NCI-H1436 (cell line): ENCODE results near the gene NOM1.

ENCODE experiments used
- DNase-seq: peaks from one replicate; lab custom pipeline; 2025; lab: John Stamatoyannopoulos, UW

Gene NOM1

DNA sequence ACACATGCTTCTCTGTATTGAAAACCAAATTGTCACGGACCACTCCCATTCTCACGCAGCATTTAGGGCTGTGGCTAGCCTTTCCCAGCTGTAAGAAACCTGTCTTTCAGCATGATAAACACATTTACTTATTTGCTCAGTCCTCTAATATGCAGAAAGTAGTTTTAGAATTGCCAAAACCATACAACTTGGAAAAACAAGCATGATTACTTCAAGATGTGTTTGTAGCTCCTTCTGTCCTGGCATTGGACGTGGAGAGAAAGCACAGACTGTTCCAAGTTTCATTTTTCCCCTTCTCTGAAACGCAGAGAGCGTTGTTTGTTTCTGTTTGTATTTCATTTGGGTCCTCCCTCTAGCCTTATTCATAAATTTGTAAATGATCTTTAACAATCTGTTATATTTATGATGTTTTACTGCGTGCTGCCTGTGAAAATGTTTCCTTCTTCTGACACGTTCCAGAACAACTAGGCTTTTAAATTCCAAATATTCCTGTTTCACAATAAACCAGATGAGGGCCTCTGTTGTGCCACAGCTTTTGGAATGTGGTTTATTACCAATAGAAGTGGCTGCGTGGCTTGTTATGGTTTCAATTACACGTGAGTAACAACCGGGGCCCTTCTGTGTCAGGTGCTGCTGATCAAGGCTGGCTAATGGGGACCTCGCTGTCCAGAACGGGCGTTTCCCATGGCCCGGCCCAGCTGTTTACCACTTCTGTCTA, 34.8 kb downstream of the NOM1 start:
- DNase-seq: no peak

DNA sequence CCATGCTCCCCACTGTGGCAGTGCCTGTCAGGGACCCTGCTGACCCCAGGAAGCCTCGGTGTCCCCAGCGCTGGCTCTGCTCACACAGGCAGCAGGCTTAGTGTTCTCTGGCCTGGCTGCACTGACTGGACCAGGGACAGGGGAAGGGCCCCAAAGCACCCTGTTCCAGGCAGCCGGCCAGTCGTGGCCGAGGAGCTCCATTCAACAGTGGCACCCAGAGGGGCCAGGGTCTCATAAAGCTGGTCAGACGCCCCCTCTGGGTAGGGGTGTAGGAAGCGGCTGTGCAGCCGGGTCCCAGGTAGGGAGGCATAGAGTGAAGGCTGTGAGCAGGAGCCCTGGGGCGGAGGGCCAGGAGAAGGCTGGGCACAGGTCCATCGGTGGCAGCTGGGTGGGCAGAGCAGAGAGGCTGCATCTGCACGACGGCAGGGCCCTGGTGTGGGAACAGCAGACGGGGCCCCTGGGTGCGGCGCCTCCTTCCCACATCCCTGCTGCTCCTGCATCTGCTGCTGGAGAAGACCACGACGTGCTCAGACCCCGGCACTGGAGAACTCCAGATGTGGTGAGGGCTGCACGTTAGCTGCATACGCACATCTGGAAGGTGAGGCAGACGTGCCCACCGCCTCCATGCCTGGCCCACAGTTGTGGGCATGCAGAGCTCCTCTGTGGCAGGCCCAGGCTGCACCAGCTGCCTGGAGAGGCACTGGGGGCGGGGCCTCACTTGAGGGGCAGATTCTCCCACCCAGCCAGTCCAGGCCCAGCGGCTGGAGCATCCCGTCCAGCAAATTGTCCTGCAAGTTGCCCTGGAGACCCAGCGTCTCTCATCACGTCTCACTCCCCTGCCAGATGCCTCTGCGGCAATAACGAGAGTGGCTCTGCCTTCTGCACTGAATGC, 35.8 kb downstream of the NOM1 start:
- DNase-seq: no peak

DNA sequence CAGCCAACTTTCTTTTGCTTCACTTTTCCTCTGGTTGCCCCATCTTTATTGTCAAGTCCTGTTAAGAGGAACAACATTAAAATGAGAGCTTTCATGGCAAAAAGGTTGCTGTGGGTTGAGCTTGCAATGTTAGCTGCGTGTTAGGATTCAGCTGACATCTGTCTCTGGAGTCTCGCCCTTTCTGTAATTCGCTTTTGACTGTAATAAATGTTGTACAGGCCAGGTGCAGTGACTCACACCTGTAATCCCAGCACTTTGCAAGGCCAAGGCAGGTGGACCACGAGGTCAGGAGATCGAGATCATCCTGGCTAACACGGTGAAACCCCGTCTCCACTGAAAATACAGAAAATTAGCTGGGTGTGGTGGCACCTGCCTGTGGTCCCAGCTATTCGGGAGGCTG, 36.9 kb downstream of the NOM1 start:
- DNase-seq: no peak

DNA sequence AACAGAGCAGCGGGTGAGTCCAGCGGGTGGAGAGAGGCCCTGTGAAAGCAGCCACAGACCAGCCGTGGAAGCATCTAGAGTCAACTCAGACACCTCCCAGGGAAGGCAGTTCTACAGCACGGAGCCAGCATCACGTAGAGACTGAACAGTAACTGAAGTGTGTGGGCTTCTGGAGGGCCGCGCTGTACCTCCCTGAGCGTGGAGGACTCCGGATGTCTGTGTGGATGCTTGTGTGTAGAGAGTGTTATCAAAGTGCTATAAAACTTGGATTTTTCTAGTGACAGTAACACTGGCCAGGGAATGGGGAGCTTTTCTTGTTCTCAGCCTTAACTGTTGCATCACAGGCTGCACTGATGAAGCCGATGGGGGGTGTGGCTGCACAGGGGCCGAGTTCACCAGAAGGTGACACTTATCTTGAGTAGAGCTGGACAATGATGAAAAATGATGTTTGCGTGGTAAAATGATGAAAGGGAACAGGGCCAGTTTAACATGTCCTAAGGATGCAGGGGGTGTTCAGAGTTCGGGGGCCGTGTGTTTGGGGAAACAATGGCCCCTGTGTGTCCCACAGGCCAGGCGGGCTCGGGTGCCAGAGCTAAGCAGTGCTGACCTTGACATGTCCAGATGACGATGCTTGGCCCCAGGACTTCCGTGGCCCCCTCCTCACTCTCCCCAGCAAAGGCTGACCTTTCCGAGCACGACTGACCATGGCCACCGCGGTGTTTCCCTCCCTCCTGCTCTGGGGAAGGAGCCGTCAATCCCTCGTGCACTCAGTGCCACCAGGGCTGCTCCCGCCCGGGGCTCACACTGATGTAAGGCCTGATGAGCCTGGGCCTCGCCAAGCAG, 39.1 kb downstream of the NOM1 start:
- no peak for DNase-seq

DNA sequence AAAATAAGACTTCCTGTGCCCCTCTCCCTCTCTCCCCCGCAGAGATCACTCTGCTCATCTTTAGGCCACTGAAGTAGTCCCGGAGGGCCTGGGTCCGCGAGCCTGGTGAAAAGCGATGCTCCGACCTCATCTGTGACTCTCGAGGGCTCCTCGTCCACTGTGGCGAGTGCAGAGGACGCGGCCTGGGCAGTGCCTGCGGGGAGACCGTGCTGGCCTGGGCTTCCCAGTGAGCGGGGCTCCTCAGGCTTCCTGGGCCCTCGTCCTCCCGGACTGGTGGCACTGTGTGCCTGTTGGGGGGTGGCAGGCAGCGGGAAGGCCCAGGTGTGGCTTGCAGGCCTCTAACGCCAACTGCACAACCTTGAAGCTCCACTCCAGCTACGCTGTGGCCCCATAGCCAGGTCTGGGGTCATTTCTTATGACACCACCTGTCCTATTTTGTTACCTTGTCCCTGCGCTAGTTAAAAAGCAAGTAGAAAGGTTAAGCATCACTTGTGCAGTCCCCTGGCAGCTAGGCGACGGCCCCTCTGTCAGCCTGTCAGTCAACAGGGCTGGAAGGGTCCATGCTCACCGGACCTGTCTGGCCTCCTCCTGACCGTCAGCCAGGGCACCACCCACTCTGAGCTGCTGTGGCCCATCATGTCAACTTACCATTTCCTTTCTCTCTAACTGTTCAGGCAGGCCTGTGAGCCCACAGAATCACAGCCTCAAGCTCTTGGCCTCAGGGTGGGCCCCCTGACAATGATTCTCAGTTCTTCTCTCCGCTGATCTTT, 40.4 kb downstream of the NOM1 start:
- DNase-seq: no peak

DNA sequence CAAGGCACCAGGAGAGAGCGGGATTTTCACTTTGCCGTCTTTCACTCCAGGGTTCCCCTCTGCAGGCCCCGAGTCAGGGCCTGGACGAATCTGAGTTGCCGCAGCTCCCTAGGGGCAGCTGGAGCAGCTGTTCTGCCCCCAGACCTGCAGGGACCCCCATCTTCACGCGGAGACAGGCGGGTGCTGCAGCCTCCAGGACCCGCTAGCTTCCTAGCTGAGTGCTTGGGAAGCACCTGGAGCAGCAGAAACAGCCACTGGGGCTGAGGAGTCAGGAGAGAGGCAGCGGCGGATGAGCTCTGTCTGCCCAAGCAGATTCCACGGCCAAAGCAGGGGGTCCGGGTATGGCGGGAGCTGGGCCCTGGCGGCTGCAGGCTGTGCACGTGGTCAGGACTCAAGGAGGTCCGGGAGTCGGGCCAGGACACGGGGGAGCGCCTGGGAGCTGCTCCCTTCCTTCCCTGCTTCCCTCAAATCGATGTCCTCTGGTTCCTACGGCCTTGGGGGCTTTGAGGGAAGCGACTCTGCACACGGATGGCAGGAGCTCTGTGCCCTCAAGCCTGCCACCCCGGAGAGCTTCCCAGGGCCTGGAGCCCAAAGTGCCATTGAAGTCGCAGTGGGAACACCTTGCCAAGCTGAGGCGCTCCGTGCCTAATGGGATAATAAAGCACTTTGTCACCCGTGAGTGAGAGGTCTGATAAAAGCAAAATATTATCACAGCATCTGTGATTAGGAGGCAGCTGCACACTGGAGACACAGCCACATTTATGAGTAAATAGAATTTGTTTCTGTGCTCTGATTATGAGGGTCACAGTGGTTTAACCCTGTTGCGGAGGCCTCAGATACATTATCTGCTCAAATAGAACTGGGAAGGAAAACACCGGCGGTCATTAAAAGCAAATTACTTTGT, 43.8 kb downstream of the NOM1 start:
- peak; percentile 49 for DNase-seq

DNA sequence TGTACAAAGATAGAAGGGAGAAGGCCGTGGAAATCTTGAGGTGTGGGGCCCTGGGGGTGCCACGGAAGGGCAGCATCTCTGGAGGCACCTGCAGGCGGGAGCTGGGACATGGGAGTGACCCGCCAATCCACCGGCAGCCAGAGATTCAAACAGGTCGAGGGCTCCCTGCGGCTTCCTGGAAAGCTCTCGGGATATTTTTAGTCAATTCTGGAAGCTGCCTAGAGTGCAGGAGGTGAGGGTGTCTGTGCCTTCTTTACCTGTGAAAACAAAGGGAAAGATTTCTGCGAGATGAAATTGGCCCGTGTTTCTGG, 44.4 kb downstream of the NOM1 start:
- DNase-seq: no peak

DNA sequence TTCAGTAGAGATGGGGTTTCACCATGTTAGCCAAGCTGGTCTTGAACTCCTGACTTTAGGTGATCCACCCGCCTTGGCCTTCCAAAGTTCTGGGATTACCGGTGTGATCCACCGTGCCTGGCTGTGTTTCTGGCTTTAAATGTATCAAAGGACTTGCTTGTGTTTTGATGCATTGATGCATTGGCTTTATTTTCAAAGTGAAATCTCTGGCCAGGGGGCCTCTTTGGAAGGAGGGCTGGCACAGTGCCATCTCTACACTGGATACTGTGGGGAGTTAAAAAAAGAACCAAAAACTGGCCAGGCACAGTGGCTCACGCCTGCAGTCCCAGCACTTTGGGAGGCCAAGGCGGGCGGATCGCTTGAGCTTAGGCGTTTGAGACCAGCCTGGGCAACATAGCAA, 44.9 kb downstream of the NOM1 start:
- no peak for DNase-seq

DNA sequence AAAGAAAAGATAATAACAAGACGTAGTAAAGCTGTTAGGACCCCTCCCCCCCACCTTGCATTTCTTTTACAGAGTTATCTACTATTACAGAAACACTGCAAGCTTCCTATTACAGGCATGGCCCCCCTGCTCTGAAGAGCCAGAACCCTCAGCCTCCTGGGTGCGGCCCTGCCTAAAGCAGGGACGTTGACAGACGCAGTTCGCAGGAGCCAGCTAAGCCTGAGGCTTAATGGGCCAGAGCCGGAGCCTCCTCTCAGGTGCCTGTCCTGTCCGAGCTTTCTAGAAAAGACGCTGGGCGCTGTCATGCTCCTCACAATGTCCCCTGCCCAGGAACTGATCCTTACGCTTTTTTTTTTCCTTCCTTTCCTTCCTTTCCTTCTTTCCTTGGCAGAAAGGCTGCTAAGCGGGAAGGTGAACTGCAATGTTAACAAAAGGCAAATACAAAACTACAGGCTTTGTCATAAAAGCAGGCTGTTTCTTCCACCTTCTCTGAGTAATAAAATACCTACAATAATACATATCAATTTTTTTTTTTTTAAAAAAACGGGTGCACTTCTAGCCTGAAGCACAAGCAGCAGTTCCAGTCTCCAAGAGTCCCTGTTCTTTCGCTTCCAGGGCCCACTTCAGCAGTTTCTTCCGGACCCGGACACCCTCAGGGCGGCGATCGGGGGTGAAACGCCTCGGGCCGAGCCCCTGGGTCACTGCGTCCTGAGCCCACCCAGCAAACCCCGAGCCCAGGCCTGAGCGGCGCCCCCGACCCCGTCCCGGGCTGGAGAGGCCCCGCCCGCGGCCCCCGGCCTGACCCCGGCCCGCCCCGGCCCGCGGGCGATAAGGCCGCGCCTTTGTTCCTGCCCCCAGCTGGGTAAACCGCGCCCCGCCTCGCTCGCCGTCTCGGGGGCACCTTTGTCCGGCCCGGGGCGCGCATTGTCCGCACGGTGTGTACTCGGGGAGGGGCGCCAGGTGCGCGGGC, 49.8 kb downstream of the NOM1 start:
- no peak for DNase-seq

DNA sequence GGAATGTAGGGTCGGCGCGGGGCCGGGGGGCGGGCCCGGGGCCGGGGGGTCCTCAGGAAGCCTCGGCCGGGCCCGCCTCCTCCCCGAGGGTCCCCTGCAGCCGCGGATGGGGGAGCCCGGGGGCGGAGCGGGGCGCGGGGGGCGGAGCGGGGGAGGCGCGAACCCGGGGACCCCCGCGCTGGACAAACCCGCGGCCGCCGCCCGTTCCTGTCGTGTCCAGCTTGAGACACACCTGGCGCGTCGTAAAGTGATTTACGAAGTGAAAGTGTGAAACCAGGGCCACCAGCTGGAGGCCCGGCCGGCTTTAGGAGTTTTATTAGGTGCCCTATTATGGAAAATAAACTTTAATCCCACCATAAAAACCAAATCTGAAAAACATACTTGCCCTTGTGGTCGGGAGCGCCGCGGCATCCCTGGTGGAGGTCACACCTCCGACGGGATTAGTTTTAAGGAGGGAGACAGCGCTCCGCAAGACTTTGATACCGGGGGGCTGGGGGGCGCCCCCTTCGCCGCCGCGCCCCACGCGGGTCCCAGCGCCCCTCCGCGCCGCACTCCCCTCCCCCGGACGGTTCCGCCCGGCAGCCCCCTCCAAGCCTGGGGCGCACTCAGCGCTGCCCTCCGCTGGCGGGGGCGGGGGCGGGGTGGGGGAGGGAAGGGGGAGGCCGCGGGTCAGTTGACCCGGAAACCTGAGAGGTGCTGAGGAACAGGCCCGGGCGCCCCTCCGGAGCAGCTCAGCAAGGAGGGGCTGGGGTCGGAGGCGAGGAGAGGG, 50.6 kb downstream of the NOM1 start:
- no peak for DNase-seq

DNA sequence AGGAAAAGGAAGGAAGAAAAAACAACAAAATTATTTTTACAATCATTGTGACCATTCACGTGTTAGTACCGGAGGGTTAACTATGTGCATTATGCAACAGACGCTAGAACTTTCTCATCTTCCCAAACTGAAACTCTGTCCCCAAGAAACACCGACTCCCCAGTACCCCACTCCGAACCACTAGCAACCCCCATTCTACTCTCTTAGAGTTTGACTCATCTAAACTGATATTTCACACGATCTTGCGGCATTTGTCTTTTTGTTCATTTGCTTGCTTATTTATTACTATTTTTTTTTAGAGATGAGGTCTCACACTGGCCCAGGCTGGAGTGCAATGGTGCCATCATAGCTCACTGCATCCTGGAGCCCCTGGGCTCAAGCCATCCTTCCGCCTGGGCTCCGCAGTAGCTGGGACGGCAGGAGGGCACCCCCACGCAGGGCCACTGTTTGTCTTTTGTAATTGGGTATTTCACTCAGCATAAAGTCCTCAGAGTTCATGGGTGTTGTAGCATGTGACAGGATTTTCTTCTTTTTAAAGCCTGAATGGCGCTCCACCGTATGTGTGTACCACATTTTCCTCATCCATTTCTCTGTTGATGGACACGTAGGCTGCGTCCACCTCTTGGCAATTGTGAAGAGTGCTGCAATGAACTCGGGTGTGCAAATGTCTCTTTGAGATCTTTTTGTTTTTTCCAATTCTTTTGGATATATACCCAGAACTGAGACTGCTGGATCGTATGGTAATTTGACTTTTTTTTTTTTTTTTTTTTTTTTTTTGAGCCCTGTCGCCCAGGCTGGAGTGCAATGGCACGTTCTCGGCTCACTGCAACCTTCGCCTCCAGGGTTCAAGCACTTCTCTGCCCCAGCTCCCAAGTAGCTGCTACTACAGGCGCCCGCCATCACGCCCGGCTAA, 51.5 kb downstream of the NOM1 start:
- DNase-seq: no peak

DNA sequence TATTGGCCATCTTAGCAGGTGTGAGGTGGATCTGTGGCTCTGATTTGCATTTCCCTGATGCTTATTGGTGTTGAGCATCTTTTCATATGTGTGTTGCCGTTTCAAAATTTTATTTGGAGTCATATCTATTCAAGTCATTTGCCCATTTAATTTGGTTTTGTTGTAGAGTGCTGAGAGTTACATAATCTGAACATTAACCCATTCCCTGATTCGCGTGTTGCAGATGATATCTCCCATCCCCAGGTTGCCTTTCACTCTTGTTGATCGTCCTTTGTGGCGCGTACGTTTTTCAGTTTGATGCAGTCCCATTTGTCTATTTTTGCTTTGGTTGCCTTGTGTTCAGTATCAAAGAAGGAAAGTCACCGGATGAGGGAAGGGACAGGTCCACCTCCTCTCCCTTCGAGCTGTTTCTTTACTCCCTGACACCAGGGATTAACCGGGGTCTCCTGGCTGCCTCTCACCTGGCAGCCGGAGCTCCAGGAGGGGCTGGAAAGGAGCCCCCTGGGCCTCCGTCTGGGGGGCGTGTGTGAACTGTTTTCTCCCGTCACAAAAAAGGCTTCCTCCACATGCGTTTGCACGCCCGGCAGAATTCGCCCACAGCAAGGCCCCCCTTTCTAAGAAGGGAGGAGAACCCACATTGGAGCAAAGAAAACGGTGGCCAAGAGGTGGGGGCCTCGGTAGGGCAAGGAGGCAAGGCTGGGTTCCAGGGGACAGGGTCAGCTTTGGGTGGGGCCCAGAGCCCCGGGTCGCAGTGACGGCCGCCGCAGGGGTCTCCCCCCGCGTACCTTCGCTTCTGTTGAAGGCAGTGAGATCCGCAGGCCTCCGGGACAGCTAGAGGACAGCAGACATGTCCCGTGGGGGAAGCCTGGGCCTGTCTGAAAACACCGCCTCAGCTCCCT, 52.7 kb downstream of the NOM1 start:
- DNase-seq: no peak

DNA sequence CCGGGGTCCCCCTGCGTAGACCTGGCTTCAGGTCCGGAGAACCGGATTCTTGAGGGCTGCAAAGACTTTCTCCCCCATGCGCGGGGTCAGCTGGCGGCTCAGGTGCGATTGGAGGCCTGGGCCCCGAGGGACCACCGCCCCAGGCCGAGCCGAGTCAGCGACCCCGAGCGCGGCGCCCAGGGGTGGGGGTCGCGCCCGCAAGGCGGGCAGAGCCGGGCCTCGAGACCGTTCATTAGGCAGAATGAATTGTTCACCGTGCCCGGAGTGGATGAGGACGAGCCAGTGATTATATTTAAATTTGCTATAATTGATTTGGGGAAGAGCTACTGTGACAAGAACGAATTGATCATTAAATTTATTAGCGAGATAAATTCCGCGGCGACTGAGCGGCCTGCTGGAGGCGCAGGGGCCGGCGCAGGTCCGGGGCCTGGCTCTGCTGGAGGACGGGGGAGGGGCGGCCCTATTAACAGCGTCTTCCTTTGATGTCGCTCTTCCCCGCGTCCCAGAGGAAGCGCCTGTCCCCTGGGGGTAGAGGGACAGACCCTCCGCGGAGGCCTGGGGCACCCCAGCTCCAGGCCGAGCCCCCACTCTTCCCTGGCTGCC, 53.4 kb downstream of the NOM1 start:
- DNase-seq: no peak

DNA sequence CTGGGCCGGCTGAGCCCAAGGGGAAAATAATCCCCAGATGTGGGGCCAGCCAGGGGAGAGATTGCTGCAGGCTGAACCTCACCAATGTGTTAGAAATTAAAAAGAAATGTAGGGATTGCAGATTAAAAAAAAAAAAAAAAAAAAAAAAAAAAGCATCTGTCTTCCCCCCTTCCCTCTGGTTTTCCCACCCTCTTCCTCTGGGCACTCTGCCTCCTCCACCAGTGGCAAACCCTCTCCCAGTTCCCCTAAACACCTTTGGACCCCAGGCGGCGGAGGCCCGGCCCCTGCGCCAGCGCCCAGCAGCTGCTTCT, 53.9 kb downstream of the NOM1 start:
- DNase-seq: no peak

DNA sequence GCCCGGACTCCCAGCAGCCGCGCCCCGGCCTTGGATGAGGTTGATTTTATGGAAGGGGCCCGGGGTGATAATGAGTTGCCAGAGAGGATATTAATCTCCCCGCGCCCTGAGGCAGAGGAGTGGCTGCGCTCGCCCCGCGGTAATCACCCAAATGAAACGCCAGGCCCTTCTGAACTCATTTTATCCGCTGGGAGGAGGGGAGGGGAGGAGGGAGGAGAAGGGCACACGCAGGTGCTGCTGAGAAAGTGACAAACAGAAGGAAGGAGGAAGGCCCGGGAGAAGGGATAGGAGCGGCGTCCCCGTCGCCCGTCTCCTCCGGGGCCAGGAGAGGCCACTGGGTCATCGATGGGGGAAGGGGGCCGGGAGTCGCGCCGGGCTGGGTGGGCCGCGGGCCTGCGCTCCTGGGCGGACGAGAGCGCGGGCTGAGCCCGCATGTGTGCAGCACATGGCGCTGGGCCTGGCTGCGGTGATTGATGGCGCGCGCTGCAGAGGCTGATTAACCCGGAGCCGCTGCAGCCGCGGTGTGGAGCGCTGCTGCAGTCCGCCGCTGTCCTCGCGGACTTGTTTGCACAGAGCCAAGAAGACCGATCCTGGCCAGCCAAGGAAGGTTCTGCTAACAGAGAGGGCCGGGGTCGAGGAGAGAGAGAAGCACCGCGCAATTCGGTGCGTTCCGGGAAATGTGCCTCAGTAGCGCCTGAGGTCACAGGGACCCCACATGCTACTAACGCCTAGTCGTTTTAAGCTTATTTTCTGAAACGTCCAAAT, 54.4 kb downstream of the NOM1 start:
- DNase-seq: no peak
